ENCODE results near the gene SDR42E2. TPM values are rescaled to one million over a fixed set of nuclear protein-coding genes. Genes with fewer than 3 reads are reported as not detected.

SDR42E2 gene
- total RNA-seq, 2 donors from 2014 or later = not detected

GRCh38 chr16:22220069-22220440, 57.7 kb downstream of the SDR42E2 start:
- Histone ChIP-seq H3K36me3 (no peaks in the 10 kb centered on the region), H3K4me1 (replicated peaks) (no peaks in the 10 kb centered on the region), H3K4me3 (no peak overlapping the region), H3K9me3 (no peaks in the 10 kb centered on the region), H3K27me3 (replicated peaks; ENCODE audit: insufficient read depth) (no peaks in the 10 kb centered on the region), H3K27ac (peak overlapping the region; percentile 62 to 65)
- intact Hi-C loops (cut with DNase I) = no loop called here
- 50% methylated on average over 11 of the region's 11 CpGs for WGBS
- TF ChIP-seq POLR2A (IDR thresholded peaks at IDR 0.05) (no peak), POLR2AphosphoS5 (IDR thresholded peaks at IDR 0.05) (no peak), CTCF (IDR thresholded peaks at IDR 0.05) (no peak)
- no peak for DNase-seq (ENCODE audit: low spot score)

GRCh38 chr16:22220714-22221113, 58.4 kb downstream of the SDR42E2 start:
- DNase-seq (ENCODE audit: low spot score) = peak; percentile 16
- 50% methylated on average over 9 of the region's 9 CpGs for WGBS
- peak; percentile 17 for TF ChIP-seq POLR2AphosphoS5 (IDR thresholded peaks at IDR 0.05)
- TF ChIP-seq POLR2A (IDR thresholded peaks at IDR 0.05) = no peak
- no peak for TF ChIP-seq CTCF (IDR thresholded peaks at IDR 0.05)
- no peak overlapping the region for H3K4me3 ChIP-seq
- no peaks in the 10 kb centered on the region for H3K36me3 ChIP-seq
- no peaks in the 10 kb centered on the region for H3K9me3 ChIP-seq
- H3K27me3 ChIP-seq (replicated peaks; ENCODE audit: insufficient read depth) = no peaks in the 10 kb centered on the region
- no peaks in the 10 kb centered on the region for H3K4me1 ChIP-seq (replicated peaks)
- intact Hi-C loops (cut with DNase I) = no loop called here
- peak overlapping the region; percentile 62 to 65 for H3K27ac ChIP-seq

- Histone ChIP-seq H3K27ac (no peak overlapping the region), H3K4me3 (no peak overlapping the region), H3K4me1 (replicated peaks) (no peaks in the 10 kb centered on the region), H3K27me3 (replicated peaks; ENCODE audit: insufficient read depth) (no peaks in the 10 kb centered on the region), H3K9me3 (no peaks in the 10 kb centered on the region), H3K36me3 (no peaks in the 10 kb centered on the region)
- WGBS = 95% methylated on average over 2 of the region's 2 CpGs
- DNase-seq (ENCODE audit: low spot score) = no peak
- TF ChIP-seq CTCF (IDR thresholded peaks at IDR 0.05) (no peak), POLR2A (IDR thresholded peaks at IDR 0.05) (no peak), POLR2AphosphoS5 (IDR thresholded peaks at IDR 0.05) (no peak)
- intact Hi-C loops (cut with DNase I) = no loop called here
Observed at GRCh38 chr16:22222006-22222405, 59.7 kb downstream of the SDR42E2 start.

GRCh38 chr16:22222998-22223397, 60.7 kb downstream of the SDR42E2 start:
- TF ChIP-seq POLR2AphosphoS5 (IDR thresholded peaks at IDR 0.05) (no peak), CTCF (IDR thresholded peaks at IDR 0.05) (no peak), POLR2A (IDR thresholded peaks at IDR 0.05) (no peak)
- intact Hi-C loops (cut with DNase I) = no loop called here
- no peaks in the 10 kb centered on the region for H3K9me3 ChIP-seq
- WGBS = 83% methylated on average over 1 of the region's 1 CpG
- no peaks in the 10 kb centered on the region for H3K36me3 ChIP-seq
- DNase-seq (ENCODE audit: low spot score) = no peak
- H3K27me3 ChIP-seq (replicated peaks; ENCODE audit: insufficient read depth) = no peaks in the 10 kb centered on the region
- peak overlapping the region; percentile 16 to 61 for H3K27ac ChIP-seq
- H3K4me3 ChIP-seq = no peak overlapping the region
- H3K4me1 ChIP-seq (replicated peaks) = no peaks in the 10 kb centered on the region

- Histone ChIP-seq H3K27ac (peak overlapping the region; percentile 61 to 66), H3K9me3 (no peaks in the 10 kb centered on the region), H3K4me1 (replicated peaks) (no peaks in the 10 kb centered on the region), H3K27me3 (replicated peaks; ENCODE audit: insufficient read depth) (no peaks in the 10 kb centered on the region), H3K4me3 (no peak overlapping the region), H3K36me3 (no peaks in the 10 kb centered on the region)
- DNase-seq (ENCODE audit: low spot score) = peak; percentile 34
- intact Hi-C loops (cut with DNase I) = no loop called here
- 39% methylated on average over 7 of the region's 7 CpGs for WGBS
- TF ChIP-seq POLR2AphosphoS5 (IDR thresholded peaks at IDR 0.05) (peak; percentile 62), POLR2A (IDR thresholded peaks at IDR 0.05) (no peak)
Observed at GRCh38 chr16:22225060-22225459, 62.8 kb downstream of the SDR42E2 start.
